ENCODE data around the gene MTO1. TPM values are rescaled to one million over a fixed set of nuclear protein-coding genes. Genes with fewer than 3 reads are reported as not detected.

MTO1 gene
- total RNA-seq (2022; extraction: Qiagen RNA extraction), result 8.4 to 11.6 TPM (median 10.2 TPM) in 5 replicates

GRCh38 chr6:73461537-73462350 is at the start of gene MTO1:
Gene MTO1 (plus strand): TSS chr6:73461737. CDS start chr6:73461855, 118 bp downstream.

GRCh38 chr6:73452107-73452461 is 9.5 kb upstream of the MTO1 start, which contains the start of gene CGAS:
Gene CGAS (minus strand): TSS chr6:73452297. CDS start chr6:73452181, 116 bp downstream.

GRCh38 chr6:73520688-73521350 is 59.3 kb downstream of the MTO1 start, which contains the start of gene EEF1A1:
Gene EEF1A1 (minus strand): TSS chr6:73521032. CDS start chr6:73520026, 1,006 bp downstream.

Other genes starting within 250 kb of the MTO1 start
- 0.24 to 0.75 TPM (median 0.35 TPM) in 3 of 5 replicates, not detected in the others for gene KHDC1L, start 236.2 kb upstream of the MTO1 start, total RNA-seq (2022; extraction: Qiagen RNA extraction)
- gene KHDC1, start 198.5 kb upstream of the MTO1 start, total RNA-seq (2022; extraction: Qiagen RNA extraction), result 2.9 to 3.5 TPM (median 3.3 TPM) in 5 replicates
- not detected in 5 replicates for gene DPPA5, start 107.5 kb upstream of the MTO1 start, total RNA-seq (2022; extraction: Qiagen RNA extraction)
- not detected in 5 replicates for gene KHDC3L, start 99.1 kb upstream of the MTO1 start, total RNA-seq (2022; extraction: Qiagen RNA extraction)
- gene OOEP, start 91.8 kb upstream of the MTO1 start, total RNA-seq (2022; extraction: Qiagen RNA extraction), result not detected in 5 replicates
- gene DDX43, start 66.9 kb upstream of the MTO1 start, total RNA-seq (2022; extraction: Qiagen RNA extraction), result 0.05 TPM in 1 of 5 replicates, not detected in the others
- gene CGAS, start 9.4 kb upstream of the MTO1 start, total RNA-seq (2022; extraction: Qiagen RNA extraction), result 3.8 to 4.4 TPM (median 4.0 TPM) in 5 replicates
- gene EEF1A1, start 59.3 kb downstream of the MTO1 start, total RNA-seq (2022; extraction: Qiagen RNA extraction), result 7,273 to 9,095 TPM (median 7,623 TPM) in 5 replicates
- 12.9 to 15.1 TPM (median 14.3 TPM) in 5 replicates for gene SLC17A5, start 192.3 kb downstream of the MTO1 start, total RNA-seq (2022; extraction: Qiagen RNA extraction)
- gene CD109, start 234.5 kb downstream of the MTO1 start, total RNA-seq (2022; extraction: Qiagen RNA extraction), result 42.4 to 78.3 TPM (median 67.9 TPM) in 5 replicates